ENCODE data around the gene SHMT2. TPM values are rescaled to one million over a fixed set of nuclear protein-coding genes. Genes with fewer than 3 reads are reported as not detected.

Gene SHMT2
- total RNA-seq, 6 donors from 2014 or later = 37.9 to 92.0 (median 52.0) TPM

- ATAC-seq (ENCODE audit: low FRiP score in 2 of 2) (no peak), DNase-seq (peak in 1 of 2 donors; percentile 84)
- WGBS, 2 donors = 80 to 95% methylated on average over 9 to 11 of the region's 11 CpGs
- TF ChIP-seq EP300 (IDR thresholded peaks at IDR 0.05) (no peak), CTCF (IDR thresholded peaks at IDR 0.05) (no peak), POLR2A (IDR thresholded peaks at IDR 0.05) (no peak), POLR2AphosphoS5 (IDR thresholded peaks at IDR 0.05) (no peak)
- peaks cover 7 to 94% (median 67%) of the 10 kb centered on the region in 4 donors for H3K36me3 ChIP-seq
- no peak overlapping the region for H3K27ac ChIP-seq
- H3K4me1 ChIP-seq = peaks cover 3 to 14% (median 9%) of the 10 kb centered on the region in 4 donors
- no peaks in the 10 kb centered on the region for H3K9me3 ChIP-seq
- no peaks in the 10 kb centered on the region for H3K27me3 ChIP-seq
- no peak overlapping the region for H3K4me3 ChIP-seq
These were observed 38.1 kb upstream of the SHMT2 start for GRCh38 chr12:57191410-57191809.

- H3K4me1 ChIP-seq = peaks cover 3 to 14% (median 9%) of the 10 kb centered on the region in 4 donors
- no peak overlapping the region for H3K27ac ChIP-seq
- TF ChIP-seq POLR2AphosphoS5 (IDR thresholded peaks at IDR 0.05) (no peak), POLR2A (IDR thresholded peaks at IDR 0.05) (no peak), EP300 (IDR thresholded peaks at IDR 0.05) (no peak), CTCF (IDR thresholded peaks at IDR 0.05) (no peak)
- H3K9me3 ChIP-seq = no peaks in the 10 kb centered on the region
- H3K36me3 ChIP-seq = peaks cover 5 to 94% (median 76%) of the 10 kb centered on the region in 4 donors
- DNase-seq (peak in 1 of 2 donors; percentile 68), ATAC-seq (ENCODE audit: low FRiP score in 2 of 2) (no peak)
- no peaks in the 10 kb centered on the region for H3K27me3 ChIP-seq
- H3K4me3 ChIP-seq = no peak overlapping the region
- WGBS, 2 donors = 93 to 100% methylated on average over 6 to 16 of the region's 16 CpGs
These were observed 36.6 kb upstream of the SHMT2 start for GRCh38 chr12:57192920-57193319.

GRCh38 chr12:57193706-57194245 is 35.7 kb upstream of the SHMT2 start:
- H3K9me3 ChIP-seq = no peaks in the 10 kb centered on the region
- TF ChIP-seq EP300 (IDR thresholded peaks at IDR 0.05) (no peak), CTCF (IDR thresholded peaks at IDR 0.05) (no peak), POLR2A (IDR thresholded peaks at IDR 0.05) (no peak), POLR2AphosphoS5 (IDR thresholded peaks at IDR 0.05) (no peak)
- ATAC-seq (ENCODE audit: low FRiP score in 2 of 2) = no peak
- H3K27me3 ChIP-seq = no peaks in the 10 kb centered on the region
- H3K4me3 ChIP-seq = no peak overlapping the region
- 93 to 95% methylated on average over 14 to 19 of the region's 19 CpGs for WGBS, 2 donors
- no peak overlapping the region for H3K27ac ChIP-seq
- peaks cover 5 to 94% (median 77%) of the 10 kb centered on the region in 4 donors for H3K36me3 ChIP-seq
- H3K4me1 ChIP-seq = peaks cover 3 to 14% (median 9%) of the 10 kb centered on the region in 4 donors
- peak in 1 of 2 donors; percentile 52 for DNase-seq

- ATAC-seq (ENCODE audit: low FRiP score in 2 of 2) (no peak), DNase-seq (peak in 1 of 2 donors; percentile 64)
- no peak overlapping the region for H3K27ac ChIP-seq
- H3K36me3 ChIP-seq = peaks cover 5 to 94% (median 79%) of the 10 kb centered on the region in 4 donors
- 71 to 92% methylated on average over 1 to 18 of the region's 18 CpGs for WGBS, 2 donors
- no peaks in the 10 kb centered on the region for H3K9me3 ChIP-seq
- TF ChIP-seq POLR2AphosphoS5 (IDR thresholded peaks at IDR 0.05) (no peak), POLR2A (IDR thresholded peaks at IDR 0.05) (no peak), EP300 (IDR thresholded peaks at IDR 0.05) (no peak), CTCF (IDR thresholded peaks at IDR 0.05) (no peak)
- H3K27me3 ChIP-seq = no peaks in the 10 kb centered on the region
- no peak overlapping the region for H3K4me3 ChIP-seq
- H3K4me1 ChIP-seq = peaks cover 3 to 14% (median 9%) of the 10 kb centered on the region in 4 donors
These were observed 35.3 kb upstream of the SHMT2 start for GRCh38 chr12:57194253-57194652.

GRCh38 chr12:57195186-57195585 is 34.3 kb upstream of the SHMT2 start:
- Histone ChIP-seq H3K27me3 (no peaks in the 10 kb centered on the region), H3K36me3 (peaks cover 8 to 100% (median 83%) of the 10 kb centered on the region in 4 donors), H3K4me3 (no peak overlapping the region), H3K27ac (no peak overlapping the region), H3K9me3 (no peaks in the 10 kb centered on the region), H3K4me1 (peaks cover 3 to 7% (median 4%) of the 10 kb centered on the region in 4 donors)
- WGBS, 2 donors = 92 to 93% methylated on average over 16 to 17 of the region's 19 CpGs
- DNase-seq (no peak), ATAC-seq (ENCODE audit: low FRiP score in 2 of 2) (no peak)
- no peak for TF ChIP-seq POLR2A (IDR thresholded peaks at IDR 0.05)
- TF ChIP-seq CTCF (IDR thresholded peaks at IDR 0.05) = no peak
- TF ChIP-seq EP300 (IDR thresholded peaks at IDR 0.05) = no peak
- TF ChIP-seq POLR2AphosphoS5 (IDR thresholded peaks at IDR 0.05) = no peak

Data from upper lobe of left lung (tissue), 6 donors.